Measurements from ENCODE around the gene OPCML.

The OPCML gene

DNA sequence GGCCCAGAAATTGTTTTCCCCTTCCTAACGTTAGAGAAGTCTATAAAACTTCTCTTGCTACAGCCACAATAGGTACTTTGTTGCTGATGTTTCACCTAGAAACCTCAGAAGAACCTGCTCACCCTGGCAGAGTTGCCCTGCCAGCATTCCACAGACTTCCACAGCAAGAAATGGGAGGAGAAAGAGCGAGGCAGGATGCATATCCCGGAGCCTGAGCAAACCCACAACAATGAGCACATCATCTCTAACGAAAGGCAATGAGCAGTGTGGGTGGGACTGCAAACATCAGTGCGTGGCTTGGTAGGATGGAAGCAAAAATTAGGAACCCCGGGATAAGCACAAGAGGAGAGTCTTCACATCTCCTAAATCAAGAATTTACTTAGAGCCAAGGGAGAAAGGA lies 892.3 kb downstream of the OPCML start:
- DNase-seq: no peak

DNA sequence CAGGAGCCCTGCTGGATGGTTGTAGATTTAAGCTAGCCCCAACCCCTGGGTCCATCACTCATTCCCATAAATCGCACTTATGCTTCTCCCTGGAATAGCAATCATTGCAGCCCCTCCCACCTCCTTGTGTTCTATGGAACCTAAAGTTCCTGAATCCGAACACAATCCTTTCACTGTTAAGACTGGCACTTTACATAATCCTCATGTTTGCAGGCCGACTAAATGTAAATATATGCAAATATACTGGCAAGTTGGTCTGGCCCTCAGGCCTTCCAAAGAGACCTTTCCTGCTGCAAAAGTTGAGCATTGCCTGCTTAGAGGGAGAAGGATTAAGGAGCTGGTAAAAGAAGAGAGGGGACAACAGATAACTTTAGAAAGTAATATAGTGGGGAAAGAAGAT lies 892.9 kb downstream of the OPCML start:
- DNase-seq: no peak

DNA sequence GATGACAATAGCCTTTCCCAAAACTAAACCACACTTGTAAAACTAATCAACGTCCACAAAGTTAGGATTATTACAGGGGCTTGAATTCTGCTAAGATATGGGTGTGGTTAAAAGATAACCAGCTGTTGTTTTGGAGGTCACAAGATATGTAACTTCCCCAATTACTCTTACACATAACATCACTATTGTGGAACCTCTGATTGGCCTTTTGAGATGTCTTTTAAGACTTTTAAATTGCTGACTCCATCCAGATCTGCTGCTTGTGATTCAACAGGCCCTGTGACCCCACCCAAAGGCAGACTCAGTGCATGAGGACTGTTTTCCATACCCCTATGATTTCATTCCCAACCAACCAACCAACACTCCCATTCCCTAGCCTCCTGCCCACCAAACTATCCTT lies 893.9 kb downstream of the OPCML start:
- no peak for DNase-seq

DNA sequence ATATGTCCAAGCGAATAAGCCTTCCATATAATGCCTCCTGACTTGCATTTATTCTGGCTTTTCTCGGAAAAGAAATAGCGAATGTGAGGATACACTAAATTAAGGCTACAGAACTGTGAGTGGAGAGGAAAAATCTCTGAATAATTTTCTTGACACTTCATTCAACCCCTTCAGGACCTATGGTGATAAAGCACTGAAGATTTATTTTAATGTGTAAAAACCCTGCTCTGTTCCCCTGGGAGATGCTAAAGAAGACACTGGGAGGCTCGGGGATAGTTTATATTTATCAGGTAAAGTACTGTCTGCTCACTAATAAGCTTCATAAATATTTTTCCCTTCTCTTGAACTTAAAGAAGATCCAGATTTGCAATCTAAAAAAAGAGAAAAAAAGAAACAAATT lies 895.8 kb downstream of the OPCML start:
- DNase-seq: no peak

DNA sequence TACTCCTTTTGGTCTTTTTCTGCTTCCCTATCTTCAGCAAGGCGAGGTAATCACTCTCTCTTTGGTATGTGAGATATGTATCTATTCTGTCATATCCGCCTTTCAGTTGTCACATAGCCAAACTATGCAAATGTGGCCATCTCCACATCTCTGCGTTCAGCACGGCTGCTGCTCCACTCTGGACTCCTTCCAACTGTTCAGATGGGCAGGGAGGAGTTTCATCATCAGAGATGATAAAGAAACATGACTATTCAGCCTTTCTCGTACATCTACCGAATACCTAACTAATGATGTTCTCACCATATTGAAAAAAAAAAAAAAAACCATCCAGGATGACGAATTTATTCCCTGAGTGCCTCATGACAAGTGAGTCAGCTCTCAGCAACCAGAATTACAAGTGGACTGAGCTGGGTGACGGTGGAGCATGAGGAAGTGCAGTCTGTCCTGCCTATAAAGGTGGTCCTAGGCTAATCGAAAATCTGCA lies 899.6 kb downstream of the OPCML start:
- no peak for DNase-seq

DNA sequence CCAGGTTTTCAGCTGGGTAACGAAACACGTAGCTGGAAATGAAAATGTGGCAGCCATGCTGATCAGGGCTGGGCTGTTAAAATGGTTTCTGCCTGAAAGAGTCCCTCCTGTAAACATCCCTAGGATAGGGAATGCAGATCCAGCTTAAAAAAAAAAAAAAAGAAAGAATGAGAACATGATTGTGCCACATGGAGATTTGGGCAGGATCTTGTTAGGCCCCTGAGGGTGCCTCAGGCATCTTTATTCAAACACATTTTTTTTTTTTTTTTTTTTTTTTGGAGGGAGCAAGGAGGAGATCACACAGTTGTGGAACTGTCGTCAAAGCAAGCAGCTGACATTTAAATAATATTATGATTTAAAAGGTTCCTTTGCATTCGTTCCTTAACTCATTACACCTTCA lies 900.3 kb downstream of the OPCML start:
- no peak for DNase-seq

DNA sequence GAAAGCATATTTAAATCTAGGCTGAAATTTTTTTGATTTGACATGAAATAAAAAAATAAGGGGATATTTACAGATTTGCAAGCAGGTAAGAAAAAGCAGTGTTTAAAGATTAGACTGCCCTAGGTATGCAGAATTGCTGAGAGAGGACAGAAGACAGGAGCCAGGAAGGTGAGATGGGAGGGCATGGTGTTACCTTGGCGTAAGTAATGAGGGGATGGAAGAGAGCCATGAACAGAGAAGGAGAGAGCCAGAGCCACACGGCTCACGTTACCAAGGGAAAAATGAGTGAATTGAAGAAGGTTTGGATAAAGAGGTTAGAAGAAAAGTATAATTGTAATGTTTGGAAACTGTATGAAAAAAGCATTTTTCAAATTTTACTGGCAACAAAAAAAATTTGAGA lies 904.3 kb downstream of the OPCML start:
- DNase-seq: no peak

DNA sequence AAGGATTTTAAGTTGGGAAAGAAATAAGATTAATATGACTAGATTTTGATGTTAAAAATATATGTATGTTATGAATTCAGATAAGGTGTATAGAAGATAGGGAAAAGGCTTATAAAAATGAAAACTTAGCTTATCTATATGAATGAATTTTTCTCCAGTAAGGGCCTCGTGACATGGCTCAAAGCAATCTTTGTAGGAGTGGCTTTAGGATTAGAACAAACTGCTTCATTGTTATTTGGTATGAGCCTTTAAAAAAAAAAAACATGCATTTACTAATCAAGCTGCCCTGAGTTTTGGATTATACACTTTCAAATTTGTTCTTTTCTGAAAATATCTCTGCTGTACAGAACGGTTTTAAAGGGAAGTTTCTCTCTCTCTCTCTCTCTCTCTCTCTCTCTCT lies 905.9 kb downstream of the OPCML start:
- no peak for DNase-seq

DNA sequence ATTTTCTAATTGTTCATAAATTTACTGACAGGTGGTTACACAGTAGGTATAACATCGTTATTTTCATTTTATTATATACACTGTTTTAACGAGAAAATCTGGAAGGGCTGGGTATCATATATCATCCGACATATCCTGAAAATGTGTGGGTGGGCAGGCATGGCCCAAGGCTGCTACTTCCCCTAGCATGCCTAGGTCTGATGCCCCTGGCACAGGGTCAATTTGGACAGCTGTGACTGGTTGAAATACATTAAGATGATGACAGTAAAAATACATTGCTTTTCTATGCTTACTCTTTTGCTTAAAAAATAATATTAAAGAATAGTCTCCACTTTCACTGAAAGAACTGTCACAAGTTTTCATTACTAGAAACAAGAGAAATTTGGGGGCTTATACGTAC lies 908.8 kb downstream of the OPCML start:
- DNase-seq: no peak

DNA sequence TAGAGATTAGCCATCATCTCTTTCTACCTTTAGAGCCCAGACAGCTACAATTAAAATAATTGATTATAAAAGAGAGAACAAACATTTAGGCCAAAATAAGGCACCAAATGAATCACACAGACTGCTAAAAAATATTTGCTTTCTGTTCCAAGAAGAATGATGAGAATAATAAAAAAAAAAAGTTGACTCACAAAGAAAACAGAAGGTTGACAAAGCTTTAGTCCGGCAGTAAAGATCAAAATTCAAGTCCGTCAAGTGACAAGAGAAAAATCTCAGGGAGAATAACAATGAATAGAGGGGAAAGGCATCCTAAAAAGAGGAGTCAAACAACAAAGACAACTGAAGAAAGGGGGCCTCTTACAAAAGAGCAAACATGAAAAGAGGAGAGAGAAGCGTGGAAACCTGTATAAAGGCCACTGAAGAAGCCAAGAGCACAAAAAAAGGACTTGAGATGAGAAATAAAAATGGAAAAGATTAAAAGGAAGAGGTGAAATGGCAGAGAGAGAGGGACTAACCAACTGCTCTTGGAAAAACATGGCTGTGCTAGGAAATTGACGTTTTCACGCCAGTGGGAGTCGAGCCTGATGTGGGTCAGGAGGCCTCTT lies 910.2 kb downstream of the OPCML start:
- DNase-seq: no peak

DNA sequence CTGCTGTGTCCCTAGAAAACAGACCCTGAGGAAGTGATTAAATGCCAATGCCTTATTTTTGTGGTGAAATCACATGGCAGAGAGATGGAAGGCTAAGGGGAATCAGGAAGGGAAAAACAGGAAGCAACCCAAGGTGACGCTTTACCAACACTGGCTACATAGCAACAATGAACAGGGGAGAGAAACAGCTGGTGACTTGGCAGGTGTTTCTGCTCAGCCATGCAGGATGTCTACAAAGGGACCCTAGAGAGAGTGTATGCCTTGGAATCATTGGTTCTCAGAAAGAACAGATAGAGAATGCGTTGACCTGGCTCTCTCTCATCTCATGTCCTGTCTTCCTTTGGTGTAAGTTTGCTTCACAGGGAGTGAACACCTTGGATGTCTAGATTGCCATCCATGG lies 911.9 kb downstream of the OPCML start:
- no peak for DNase-seq

DNA sequence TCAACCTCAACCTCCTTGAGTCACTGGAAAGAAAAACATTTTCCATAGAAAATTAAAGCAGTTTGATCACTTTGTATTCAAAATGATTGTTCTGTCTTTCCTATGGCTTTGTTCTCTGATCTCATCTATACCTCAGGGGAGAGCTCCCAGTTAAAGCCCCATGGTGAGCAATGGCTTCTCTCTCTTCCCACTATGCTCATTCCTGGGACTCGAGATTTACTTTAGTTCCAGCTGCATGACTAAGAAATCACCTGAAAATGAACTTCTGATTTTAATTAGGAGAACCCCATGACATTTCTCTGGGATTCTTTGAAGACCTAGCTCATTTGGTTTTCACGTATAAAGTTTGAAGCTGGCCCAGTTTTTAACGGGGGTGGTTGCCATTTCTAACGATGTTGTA lies 921.5 kb downstream of the OPCML start:
- no peak for DNase-seq

DNA sequence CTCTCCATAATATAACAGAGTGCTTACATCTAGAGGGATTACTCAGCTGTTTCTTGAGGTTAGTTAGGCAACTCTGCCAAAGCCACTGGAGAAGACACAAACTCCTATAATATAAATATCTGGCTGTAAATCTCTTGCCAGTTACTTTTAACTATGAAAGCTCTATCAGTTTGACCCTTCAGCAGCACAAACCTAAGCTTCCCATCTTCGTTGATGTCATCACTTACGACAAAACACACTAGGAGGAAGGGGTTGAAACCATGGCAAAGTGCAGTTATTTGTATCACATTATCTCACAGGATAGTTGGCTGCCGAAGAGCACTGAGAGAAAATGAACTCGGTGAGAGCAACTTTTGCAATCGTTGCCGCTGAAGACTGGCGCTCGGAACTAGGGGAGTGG lies 922.1 kb downstream of the OPCML start:
- DNase-seq: no peak

DNA sequence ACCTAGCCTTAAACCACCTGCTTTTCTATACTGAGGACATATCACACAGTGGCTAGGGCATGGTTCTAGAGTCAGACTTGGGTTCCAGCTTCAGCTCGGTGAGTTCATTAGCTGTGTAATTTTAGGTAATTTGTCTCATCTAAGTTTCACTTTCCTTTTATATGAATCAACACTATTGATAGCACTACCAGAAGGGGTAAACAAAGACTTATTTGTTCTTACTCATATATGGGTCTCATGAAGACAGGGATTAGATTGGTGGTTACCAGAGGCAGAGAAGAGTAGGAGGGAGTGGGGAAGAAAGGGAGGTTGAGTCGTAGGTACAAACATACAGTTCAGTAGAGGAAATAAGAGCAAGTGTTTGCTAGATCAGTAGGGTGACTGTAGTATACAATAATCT lies 924.7 kb downstream of the OPCML start:
- DNase-seq: no peak

DNA sequence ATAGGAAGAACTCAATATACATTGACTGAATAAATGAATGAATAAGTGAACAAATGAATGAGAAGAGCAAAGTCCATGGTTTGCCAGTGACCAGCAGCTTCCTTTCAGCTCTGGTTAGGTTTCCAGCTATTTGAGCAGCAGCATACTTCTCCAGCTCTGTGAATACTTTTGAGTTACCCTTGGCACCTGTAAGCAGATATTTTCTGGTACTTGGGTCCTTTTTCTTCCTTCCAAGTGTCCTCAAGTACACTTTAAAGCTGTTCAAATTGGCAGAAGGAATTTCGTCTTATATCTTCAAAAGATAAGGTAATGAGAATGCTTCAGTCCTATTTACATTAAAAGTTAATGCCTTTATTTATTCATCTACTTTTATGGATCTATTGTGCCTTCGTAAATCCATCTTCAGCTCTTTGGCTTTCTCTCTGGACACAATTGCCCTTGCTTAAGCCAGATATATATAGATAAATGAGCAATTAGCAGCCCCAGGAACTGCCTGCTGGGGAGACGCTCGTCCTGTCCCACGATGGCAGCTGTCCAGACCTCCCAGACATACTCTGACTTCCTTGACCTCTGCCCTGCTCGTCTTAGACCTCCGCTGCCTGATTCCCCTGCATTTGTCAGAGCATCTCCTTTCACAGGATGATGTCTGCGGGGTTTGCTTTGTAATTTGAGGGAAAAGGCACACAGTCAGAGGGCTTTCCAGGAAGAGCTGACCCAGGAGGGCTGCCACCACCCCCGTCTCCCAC lies 926.3 kb downstream of the OPCML start:
- DNase-seq: no peak

DNA sequence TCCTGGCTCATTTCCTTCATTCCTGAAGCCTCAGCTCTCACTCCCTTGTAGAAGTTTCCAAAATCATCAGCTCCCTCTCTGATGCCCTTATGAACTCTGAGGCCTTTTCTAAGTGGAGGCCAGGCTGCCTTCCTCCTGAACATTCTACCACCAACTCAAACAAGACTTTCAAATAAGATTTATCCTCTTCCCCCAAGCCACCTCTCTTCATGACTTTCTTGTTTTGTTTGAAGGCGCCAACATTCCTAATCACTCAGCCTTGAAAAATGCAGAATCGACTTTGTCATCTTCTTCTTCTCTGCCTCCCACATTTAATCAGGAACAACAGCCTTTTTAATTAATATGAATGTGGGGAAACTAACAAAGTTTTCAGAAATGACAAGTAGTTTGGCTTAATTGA lies 927.9 kb downstream of the OPCML start:
- DNase-seq: no peak

DNA sequence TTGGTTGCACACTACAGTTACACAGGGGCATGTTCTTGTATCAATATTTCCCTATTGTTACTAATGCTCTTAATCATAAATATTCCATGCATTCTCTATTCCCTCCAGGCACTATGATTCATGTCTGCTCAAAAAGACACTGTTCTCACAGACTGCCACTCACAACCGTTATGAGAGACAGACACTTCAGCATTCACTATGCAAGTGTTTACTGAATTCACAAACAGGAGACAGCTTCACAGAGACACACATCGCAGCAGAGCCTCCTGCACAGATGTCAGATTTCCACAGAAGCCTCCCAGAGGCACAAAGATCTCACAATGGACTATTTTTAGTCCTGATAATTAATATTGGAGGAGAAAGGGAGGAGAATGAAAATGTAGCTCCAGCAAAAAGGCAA lies 930.4 kb downstream of the OPCML start:
- DNase-seq: no peak

DNA sequence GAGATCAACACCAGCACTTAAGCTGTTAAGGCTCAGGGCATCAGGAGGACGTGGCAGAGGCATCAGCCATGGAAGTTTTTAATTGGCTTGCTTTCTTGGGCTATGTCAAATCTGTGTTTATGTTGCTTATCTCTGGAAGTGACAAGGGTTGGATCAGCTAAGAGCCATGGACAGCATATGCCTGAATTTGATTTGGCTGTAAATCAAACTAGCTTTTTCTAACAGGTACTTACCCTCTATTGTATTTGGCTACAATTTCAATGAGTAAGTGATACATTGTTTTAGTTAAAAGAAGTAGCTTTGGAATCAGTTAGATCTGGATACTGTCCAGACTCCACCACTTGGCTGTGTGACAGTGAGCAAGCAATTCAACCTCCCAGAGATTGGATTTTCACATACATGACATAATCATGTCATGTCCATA lies 936.6 kb downstream of the OPCML start:
- no peak for DNase-seq

DNA sequence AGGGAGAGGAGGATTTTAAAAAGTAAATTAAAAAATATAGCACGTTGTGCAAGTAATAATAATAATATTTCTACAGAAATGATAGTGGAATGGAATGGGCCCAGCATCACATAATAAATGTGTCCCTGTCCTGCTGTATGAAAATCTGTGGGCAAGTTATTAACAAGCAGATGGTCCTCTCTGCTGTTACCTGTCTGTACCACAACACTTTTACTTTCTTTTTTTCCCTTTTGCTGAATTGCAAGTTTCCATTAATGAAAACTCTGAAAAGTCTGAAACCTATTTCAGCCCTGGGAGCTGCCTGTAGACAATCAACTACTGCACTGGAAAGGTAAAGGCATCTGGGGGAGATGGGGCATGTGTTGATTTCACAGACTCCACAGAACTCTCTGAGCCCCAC lies 937.1 kb downstream of the OPCML start:
- DNase-seq: no peak

DNA sequence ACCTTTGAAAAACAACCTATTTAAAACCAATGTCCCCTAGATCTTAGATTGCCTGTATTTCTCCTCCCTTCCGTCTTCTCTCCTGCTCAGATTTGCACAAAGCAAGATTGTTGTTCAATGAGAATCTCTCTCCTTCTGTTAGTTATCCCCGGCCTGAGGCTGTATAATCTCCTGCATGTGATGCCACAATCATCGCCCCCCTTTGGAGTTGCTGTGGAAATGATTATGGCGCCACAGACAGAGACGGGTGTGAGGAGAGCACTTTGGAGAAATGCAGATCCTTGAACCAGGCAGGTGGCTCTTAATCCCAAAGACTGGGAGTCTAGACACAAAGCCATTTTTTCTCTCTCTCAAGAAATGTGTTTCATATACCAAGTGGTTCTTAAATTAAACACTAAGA lies 941.3 kb downstream of the OPCML start:
- DNase-seq: no peak

DNA sequence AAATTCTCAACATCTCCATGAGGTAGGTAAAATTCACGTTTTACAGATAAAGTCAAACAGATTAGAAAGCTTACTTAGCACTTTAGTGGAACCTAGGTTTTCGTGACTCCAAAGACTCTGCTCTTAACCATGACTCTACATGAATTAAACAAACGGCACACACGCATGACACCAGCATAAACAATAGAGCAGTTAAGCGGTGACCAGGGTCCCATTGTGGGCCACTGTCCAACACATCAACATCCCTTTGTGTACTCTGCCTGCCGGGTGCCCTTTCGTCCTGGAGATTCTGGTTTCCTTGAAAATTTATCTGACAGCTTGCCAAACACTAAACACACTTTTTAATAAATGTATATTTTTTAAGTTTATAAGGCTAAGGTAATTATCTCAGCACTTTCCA lies 941.7 kb downstream of the OPCML start:
- DNase-seq: no peak

DNA sequence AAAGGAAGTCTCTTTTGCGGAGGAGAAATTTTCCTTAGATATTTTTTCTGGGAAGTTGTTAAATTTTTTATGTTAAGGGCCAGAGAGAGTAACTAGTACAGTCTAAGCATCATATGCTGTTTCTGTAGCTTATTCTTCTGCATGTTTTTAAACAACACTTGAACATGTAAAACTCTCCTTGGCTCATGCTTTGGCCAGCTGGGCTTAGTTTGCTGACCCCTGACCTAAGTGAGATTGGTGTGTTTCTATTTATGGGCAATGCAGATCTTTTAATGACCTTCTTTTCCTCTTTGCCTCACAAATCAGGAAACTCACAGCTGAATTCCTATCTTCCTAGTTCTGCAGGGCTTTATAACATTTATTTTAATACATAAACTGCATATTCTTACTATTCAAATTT lies 942.5 kb downstream of the OPCML start:
- no peak for DNase-seq

DNA sequence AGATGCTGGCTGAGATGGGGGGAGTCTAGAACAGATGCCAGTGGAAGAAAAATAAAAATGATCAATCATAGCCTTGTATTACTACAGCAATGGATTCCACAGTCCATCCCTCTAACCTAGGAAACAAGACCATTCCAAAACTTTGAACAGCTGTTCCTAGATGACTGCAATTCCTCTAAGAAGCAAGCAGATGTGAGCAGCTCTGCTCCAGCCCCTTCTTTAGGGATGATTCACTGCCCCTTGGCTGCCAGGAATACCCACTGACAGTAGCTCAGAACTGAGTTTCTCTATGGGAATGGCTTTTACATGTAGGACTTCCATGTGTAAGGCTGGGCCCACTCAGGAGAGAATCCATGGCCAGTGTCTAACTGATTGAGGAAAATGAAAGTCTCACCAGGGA lies 943.9 kb downstream of the OPCML start:
- no peak for DNase-seq

DNA sequence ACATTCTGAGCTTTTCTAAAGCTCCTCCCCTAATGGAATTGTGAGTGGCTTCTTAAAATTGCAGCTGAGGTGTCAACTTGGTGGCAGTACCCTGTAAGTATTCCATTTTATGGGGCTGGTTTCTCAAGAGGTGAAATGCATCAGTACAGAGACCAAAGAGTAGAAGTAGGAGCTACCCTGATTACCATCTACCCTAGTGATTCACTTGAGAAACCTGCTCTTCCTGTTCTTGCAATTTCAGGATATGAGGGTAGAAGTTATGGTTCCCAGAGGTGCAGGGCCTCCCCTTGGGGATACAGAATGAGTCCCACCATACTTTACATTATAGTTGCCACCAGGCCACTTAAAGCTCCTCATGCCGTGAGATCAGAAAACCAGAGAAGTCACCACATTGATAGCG lies 944.6 kb downstream of the OPCML start:
- no peak for DNase-seq

DNA sequence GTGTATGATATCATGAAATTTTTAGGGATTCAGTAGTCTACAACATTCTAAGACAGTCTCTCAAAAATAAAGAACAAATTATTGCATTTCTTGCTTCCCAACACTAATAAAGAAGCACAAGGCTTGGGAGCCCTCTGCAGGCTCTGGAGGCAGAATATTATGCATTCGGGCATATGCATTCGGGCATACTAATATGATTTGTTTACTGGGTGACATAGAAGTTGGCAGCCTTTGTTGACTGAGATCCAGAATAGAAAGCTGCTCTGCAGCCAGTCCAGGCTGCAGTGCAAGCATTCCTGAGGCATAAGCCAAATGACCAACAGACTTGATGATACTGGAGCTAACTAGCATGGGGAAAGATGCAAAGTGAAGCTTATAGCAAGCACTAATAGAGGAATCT lies 945.5 kb downstream of the OPCML start:
- DNase-seq: no peak
